GM19099 (cell line): ENCODE results near the gene OCIAD1.

ENCODE experiments used
- POLR2A ChIP-seq: IDR thresholded peaks from 3 replicates; pipeline ENCODE4 v1.6.1; 2011; ENCODE audit warnings: low read depth; ENCODE audit not compliant: insufficient read length; ENCODE audit errors: extremely low read depth

The OCIAD1 gene

GRCh38 chr4:48862661-48863060, 31.8 kb downstream of the OCIAD1 start:
- TF ChIP-seq POLR2A = no peak

- TF ChIP-seq POLR2A = no peak
Measured at GRCh38 chr4:48863728-48864127, 32.8 kb downstream of the OCIAD1 start.

GRCh38 chr4:48877827-48878535, 47.1 kb downstream of the OCIAD1 start:
- no peak for TF ChIP-seq POLR2A

GRCh38 chr4:48879561-48880442, 48.9 kb downstream of the OCIAD1 start:
- no peak for TF ChIP-seq POLR2A

- TF ChIP-seq POLR2A = no peak
Measured at GRCh38 chr4:48891028-48891619, 60.2 kb downstream of the OCIAD1 start.

- TF ChIP-seq POLR2A = no peak
Measured at GRCh38 chr4:48896845-48897244, 66.0 kb downstream of the OCIAD1 start.

- no peak for TF ChIP-seq POLR2A
Measured at GRCh38 chr4:48898733-48899431, 68.0 kb downstream of the OCIAD1 start.

GRCh38 chr4:48899432-48899749, 68.5 kb downstream of the OCIAD1 start:
- no peak for TF ChIP-seq POLR2A

- TF ChIP-seq POLR2A = no peak
Measured at GRCh38 chr4:48899950-48900349, 69.1 kb downstream of the OCIAD1 start.

GRCh38 chr4:48901196-48901595, 70.3 kb downstream of the OCIAD1 start:
- no peak for TF ChIP-seq POLR2A

- no peak for TF ChIP-seq POLR2A
Measured at GRCh38 chr4:48902266-48902665, 71.4 kb downstream of the OCIAD1 start.

- TF ChIP-seq POLR2A = no peak
Measured at GRCh38 chr4:48904101-48904500, 73.2 kb downstream of the OCIAD1 start.

- TF ChIP-seq POLR2A = no peak
Measured at GRCh38 chr4:48904541-48905142, 73.8 kb downstream of the OCIAD1 start.

GRCh38 chr4:48905363-48906015, 74.6 kb downstream of the OCIAD1 start:
- no peak for TF ChIP-seq POLR2A
